Measurements from ENCODE around the gene ADCY2.

The ADCY2 gene

GRCh38 chr5:7678030-7678429 is 282.1 kb downstream of the ADCY2 start (continued):
- no peak for TF ChIP-seq ZNF398 (tag by site-specific recombination; IDR thresholded peaks at IDR 0.05)
- no peak for TF ChIP-seq ZNF19 (tag by site-specific recombination; IDR thresholded peaks at IDR 0.05; ENCODE audit: low read depth)
- no peak for TF ChIP-seq ZNF169 (tag by site-specific recombination; IDR thresholded peaks at IDR 0.05)
- no peak for TF ChIP-seq ZNF544 (tag by site-specific recombination; IDR thresholded peaks at IDR 0.05)
- no peak for TF ChIP-seq KLF8 (tag by site-specific recombination; IDR thresholded peaks at IDR 0.05)
- no peak for TF ChIP-seq ZNF211 (tag by site-specific recombination; IDR thresholded peaks at IDR 0.05; ENCODE audit: low read depth)
- TF ChIP-seq PRDM4 (tag by site-specific recombination; IDR thresholded peaks at IDR 0.05): no peak
- no peak for TF ChIP-seq ZNF701 (tag by site-specific recombination; IDR thresholded peaks at IDR 0.05)
- no peak for TF ChIP-seq ZEB2 (tag by site-specific recombination; IDR thresholded peaks at IDR 0.05)
- TF ChIP-seq ZNF837 (tag by site-specific recombination; IDR thresholded peaks at IDR 0.05): no peak

- ChIA-PET POLR2A (no interaction called here), CTCF (no interaction called here)
- Histone ChIP-seq H3K4me1 (ENCODE audit: control insufficient read depth, insufficient read depth, low read length) (no peaks in the 10 kb centered on the region), H3K36me3 (ENCODE audit: control insufficient read depth in 2 of 2, insufficient read depth in 1 of 2, low read length in 2 of 2) (no peaks in the 10 kb centered on the region), H3K4me3 (ENCODE audit: low read depth, low read length) (no peak overlapping the region), H3K9me3 (ENCODE audit: control insufficient read depth, insufficient read depth, low read depth, low read length) (no peaks in the 10 kb centered on the region), H3K27ac (ENCODE audit: extremely low read depth, low read depth, low read length) (no peak overlapping the region)
- TF ChIP-seq ZNF548 (tag by site-specific recombination; IDR thresholded peaks at IDR 0.05): no peak
- TF ChIP-seq ZNF391 (tag by site-specific recombination; IDR thresholded peaks at IDR 0.05; ENCODE audit: borderline replicate concordance, low read depth): no peak
- TF ChIP-seq ZNF274 (IDR thresholded peaks at IDR 0.05; ENCODE audit: low read length): no peak
- TF ChIP-seq ZNF274 (tag by site-specific recombination; IDR thresholded peaks at IDR 0.05; ENCODE audit: borderline replicate concordance): no peak
- no peak for TF ChIP-seq ZBTB10 (tag by site-specific recombination; IDR thresholded peaks at IDR 0.05)
- no peak for TF ChIP-seq OVOL3 (tag by site-specific recombination; IDR thresholded peaks at IDR 0.05)
- TF ChIP-seq ZSCAN4 (tag by site-specific recombination; IDR thresholded peaks at IDR 0.05): no peak
- TF ChIP-seq ZNF18 (tag by site-specific recombination; IDR thresholded peaks at IDR 0.05): no peak
- TF ChIP-seq ZNF174 (tag by site-specific recombination; IDR thresholded peaks at IDR 0.05): no peak
- no peak for TF ChIP-seq SP7 (tag by site-specific recombination; IDR thresholded peaks at IDR 0.05)
- no peak for TF ChIP-seq ZNF341 (tag by site-specific recombination; IDR thresholded peaks at IDR 0.05; ENCODE audit: low read depth)
- no peak for TF ChIP-seq FEZF1 (tag by site-specific recombination; IDR thresholded peaks at IDR 0.05)
Observed at GRCh38 chr5:7679663-7680062, 283.7 kb downstream of the ADCY2 start.

Measured in HEK293 (cell line).